Gastrocnemius medialis (tissue), 4 donors: ENCODE data around the gene YOD1.

Source experiments
- CTCF ChIP-seq, 5 experiments: fragments of 450-650 bp in 3 of 5; fragments of 200-600 bp in 2 of 5; sonication (generic) in 2 of 5; IDR thresholded peaks in 4 of 5; conservative IDR thresholded peaks in 1 of 5; 1 replicate in 4 of 5; 2 replicates in 1 of 5; pipeline ENCODE4 v1.5.1; 2016 to 2019; ENCODE audit warnings: antibody characterized with exemption in 5 of 5, mild to moderate bottlenecking in 3 of 5, moderate library complexity in 3 of 5
- POLR2A ChIP-seq, 2 donors: fragments of 450-650 bp; IDR thresholded peaks; one replicate each; pipeline ENCODE4 v1.6.1; 2017; ENCODE audit warnings: antibody characterized with exemption in 2 of 2, mild to moderate bottlenecking in 2 of 2, moderate library complexity in 2 of 2

- TF ChIP-seq CTCF (IDR thresholded peaks at IDR 0.05 in 4 of 5, conservative IDR thresholded peaks at IDR 0.05 in 1 of 5), result no peak
- TF ChIP-seq POLR2A (IDR thresholded peaks at IDR 0.05), result no peak
Observed at GRCh38 chr1:207067665-207068064, 16.7 kb upstream of the YOD1 start.
